HEK293 (cell line): ENCODE data around the gene PKNOX2.

ENCODE experiments used
- ZNF292 ChIP-seq: fragments of 450-650 bp; formaldehyde crosslinking; IDR thresholded peaks from 2 replicates; pipeline ENCODE4 v1.5.1; 2016; ENCODE audit warnings: low read depth, missing biosample characterization, missing genetic modification characterization, borderline replicate concordance
- TF ChIP-seq, protein P1 (sequence below): fragments of 450-650 bp; formaldehyde crosslinking; IDR thresholded peaks from 2 replicates; pipeline ENCODE4 v1.5.1; 2016; ENCODE audit warnings: missing biosample characterization, missing genetic modification characterization
- TF ChIP-seq, protein P2 (sequence below): fragments of 450-650 bp; formaldehyde crosslinking; IDR thresholded peaks from 2 replicates; pipeline ENCODE4 v1.5.1; 2016; ENCODE audit warnings: missing biosample characterization, missing genetic modification characterization

DNA sequence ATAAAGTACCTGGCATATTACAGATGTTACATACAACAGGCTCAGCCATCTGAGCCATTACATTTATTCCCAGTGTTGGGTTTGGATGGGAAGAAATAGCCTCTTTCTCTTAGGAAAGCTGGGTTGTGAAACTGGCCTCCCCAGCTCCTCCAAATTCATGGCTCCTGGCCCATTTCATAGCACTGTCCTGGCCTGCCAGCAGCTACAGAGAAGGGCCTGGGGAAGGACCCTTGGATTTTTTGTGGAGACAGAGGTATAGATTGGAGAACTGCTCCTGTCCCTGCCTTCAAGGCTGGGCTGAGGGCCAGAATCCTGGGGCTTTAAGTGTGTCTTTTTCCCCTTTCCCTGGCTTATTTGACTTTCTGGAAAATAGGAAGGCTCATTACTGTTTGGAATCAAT lies 18.0 kb downstream of the PKNOX2 start:
- TF ChIP-seq ZNF292: no peak
- TF ChIP-seq, protein P1, sequence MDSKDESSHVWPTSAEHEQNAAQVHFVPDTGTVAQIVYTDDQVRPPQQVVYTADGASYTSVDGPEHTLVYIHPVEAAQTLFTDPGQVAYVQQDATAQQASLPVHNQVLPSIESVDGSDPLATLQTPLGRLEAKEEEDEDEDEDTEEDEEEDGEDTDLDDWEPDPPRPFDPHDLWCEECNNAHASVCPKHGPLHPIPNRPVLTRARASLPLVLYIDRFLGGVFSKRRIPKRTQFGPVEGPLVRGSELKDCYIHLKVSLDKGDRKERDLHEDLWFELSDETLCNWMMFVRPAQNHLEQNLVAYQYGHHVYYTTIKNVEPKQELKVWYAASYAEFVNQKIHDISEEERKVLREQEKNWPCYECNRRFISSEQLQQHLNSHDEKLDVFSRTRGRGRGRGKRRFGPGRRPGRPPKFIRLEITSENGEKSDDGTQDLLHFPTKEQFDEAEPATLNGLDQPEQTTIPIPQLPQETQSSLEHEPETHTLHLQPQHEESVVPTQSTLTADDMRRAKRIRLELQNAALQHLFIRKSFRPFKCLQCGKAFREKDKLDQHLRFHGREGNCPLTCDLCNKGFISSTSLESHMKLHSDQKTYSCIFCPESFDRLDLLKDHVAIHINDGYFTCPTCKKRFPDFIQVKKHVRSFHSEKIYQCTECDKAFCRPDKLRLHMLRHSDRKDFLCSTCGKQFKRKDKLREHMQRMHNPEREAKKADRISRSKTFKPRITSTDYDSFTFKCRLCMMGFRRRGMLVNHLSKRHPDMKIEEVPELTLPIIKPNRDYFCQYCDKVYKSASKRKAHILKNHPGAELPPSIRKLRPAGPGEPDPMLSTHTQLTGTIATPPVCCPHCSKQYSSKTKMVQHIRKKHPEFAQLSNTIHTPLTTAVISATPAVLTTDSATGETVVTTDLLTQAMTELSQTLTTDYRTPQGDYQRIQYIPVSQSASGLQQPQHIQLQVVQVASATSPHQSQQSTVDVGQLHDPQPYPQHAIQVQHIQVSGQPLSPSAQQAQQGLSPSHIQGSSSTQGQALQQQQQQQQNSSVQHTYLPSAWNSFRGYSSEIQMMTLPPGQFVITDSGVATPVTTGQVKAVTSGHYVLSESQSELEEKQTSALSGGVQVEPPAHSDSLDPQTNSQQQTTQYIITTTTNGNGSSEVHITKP: no peak
- TF ChIP-seq, protein P2, sequence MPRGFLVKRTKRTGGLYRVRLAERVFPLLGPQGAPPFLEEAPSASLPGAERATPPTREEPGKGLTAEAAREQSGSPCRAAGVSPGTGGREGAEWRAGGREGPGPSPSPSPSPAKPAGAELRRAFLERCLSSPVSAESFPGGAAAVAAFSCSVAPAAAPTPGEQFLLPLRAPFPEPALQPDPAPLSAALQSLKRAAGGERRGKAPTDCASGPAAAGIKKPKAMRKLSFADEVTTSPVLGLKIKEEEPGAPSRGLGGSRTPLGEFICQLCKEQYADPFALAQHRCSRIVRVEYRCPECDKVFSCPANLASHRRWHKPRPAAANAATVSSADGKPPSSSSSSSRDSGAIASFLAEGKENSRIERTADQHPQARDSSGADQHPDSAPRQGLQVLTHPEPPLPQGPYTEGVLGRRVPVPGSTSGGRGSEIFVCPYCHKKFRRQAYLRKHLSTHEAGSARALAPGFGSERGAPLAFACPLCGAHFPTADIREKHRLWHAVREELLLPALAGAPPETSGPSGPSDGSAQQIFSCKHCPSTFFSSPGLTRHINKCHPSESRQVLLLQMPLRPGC (tag by site-specific recombination): no peak
